GM15510 (cell line): ENCODE measurements around the gene COPG2.
A peak's percentile ranks its signal among the peaks of the same experiment; 100 is the strongest.

Experiments used
- POLR2A ChIP-seq: IDR thresholded peaks from 3 replicates; pipeline ENCODE4 v1.6.1; 2011; ENCODE audit warnings: borderline replicate concordance; ENCODE audit not compliant: insufficient read length; ENCODE audit errors: extremely low read depth

Gene COPG2, protein sequence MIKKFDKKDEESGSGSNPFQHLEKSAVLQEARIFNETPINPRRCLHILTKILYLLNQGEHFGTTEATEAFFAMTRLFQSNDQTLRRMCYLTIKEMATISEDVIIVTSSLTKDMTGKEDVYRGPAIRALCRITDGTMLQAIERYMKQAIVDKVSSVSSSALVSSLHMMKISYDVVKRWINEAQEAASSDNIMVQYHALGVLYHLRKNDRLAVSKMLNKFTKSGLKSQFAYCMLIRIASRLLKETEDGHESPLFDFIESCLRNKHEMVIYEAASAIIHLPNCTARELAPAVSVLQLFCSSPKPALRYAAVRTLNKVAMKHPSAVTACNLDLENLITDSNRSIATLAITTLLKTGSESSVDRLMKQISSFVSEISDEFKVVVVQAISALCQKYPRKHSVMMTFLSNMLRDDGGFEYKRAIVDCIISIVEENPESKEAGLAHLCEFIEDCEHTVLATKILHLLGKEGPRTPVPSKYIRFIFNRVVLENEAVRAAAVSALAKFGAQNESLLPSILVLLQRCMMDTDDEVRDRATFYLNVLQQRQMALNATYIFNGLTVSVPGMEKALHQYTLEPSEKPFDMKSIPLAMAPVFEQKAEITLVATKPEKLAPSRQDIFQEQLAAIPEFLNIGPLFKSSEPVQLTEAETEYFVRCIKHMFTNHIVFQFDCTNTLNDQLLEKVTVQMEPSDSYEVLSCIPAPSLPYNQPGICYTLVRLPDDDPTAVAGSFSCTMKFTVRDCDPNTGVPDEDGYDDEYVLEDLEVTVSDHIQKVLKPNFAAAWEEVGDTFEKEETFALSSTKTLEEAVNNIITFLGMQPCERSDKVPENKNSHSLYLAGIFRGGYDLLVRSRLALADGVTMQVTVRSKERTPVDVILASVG

DNA sequence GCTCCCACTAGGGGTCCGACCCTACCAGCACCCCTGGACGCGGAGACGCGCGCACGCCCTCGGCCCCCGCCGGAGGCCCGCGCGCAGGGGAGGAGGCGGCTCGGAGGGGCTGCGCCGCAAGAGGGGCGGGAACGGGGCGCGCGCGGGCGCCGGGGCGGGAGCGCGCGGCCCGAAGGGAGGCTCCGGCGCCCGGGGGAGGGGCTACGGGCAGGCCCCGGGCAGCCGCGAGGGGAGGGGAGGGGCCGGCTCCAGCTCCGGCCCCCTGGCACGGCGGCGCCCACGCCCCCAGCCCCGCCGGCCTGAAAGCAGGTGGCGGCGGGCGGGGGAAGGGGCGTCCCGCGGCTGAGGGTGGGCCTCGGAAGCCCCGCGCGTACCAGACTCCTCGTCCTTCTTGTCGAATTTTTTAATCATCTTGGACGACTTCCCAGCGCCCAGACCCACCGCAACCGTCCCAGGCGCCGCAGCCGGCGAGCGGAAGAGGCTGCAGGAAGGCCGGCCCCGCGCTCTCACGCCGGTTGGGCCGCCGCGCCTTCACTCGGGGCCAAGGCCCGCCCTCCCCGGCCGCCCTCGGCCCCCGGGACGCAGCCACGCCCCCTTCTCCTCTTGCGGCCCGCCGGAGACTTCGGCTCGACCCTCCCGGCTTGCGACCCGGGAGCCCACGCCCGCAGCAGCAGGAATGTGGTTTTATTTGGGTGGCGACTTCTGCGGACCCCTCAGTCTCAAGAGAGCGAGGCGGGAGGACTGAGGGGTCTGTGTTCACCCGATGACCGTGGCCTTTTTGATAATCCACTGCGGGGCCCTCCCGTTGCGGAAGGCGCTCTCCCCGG, at the start of gene COPG2:
Gene COPG2, minus strand, starts transcription at position 491 of the 827 bp plus-strand sequence. Its CDS starts 80 bp downstream, at position 411.
- TF ChIP-seq POLR2A: peak; percentile 74

- no peak for TF ChIP-seq POLR2A
Observed at GRCh38 chr7:130712416-130712815, 43.9 kb upstream of the COPG2 start.

GRCh38 chr7:130708766-130709165, 40.2 kb upstream of the COPG2 start:
- TF ChIP-seq POLR2A: no peak

DNA sequence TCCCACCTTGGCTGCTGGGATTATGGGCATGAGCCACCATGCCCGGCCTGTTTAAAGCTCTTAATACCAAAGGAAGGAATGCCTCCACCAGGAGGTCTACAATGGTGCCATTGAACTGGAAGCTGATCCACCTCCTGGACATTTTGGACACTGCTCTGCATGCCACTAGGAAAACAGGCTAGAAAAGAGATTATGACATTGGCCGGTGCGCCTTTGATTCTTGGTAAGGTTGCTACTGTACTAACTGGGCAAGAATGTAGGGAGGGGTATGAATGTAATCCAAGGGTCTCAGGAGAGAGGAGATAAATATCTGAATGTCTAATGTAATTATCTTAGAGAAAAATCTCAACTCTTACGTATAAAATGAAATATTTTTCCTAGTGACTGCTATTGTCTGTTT, 39.5 kb upstream of the COPG2 start:
- no peak for TF ChIP-seq POLR2A

- no peak for TF ChIP-seq POLR2A
Observed at GRCh38 chr7:130703851-130704250, 35.3 kb upstream of the COPG2 start.

GRCh38 chr7:130701650-130702049, 33.1 kb upstream of the COPG2 start:
- no peak for TF ChIP-seq POLR2A

GRCh38 chr7:130700760-130701159, 32.2 kb upstream of the COPG2 start:
- TF ChIP-seq POLR2A: no peak

GRCh38 chr7:130699686-130700085, 31.1 kb upstream of the COPG2 start:
- TF ChIP-seq POLR2A: no peak

DNA sequence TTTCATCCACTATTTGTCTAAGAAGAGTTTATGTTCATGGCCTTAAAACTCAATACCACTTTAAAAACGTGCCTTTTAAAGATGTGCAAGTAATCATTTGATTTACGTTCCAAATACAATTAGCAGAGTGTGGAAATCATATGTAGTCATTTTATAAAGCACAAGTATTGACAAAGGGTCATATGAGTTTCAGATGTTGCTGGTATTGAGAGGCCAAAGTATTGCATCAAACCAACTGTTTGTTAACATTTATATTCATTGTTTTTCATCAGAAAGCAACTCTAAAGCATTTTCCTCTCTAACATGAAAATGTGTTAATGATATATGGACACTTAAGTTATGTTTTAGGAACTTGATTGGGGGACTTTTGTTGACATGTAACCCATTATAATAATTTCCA, 29.3 kb upstream of the COPG2 start:
- no peak for TF ChIP-seq POLR2A

DNA sequence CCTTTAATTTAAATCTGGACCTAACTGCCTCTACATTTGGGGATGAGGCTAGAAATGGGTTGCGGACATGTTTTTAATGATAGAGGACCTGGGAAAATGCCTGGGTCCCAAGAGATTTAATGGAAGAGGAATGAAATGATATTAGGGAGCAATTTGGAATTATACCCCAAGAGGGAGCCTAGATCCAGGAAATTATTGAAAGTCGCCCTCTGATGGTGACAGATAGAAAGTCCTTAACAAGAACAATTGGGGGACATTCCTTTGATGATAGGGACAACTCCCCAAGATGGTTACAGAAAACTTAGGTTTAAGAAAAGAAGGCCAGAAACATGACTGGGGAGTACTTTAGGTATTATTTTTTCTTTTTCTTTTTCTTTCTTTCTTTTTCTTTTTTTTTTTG, 27.3 kb upstream of the COPG2 start:
- no peak for TF ChIP-seq POLR2A

GRCh38 chr7:130689683-130690082, 21.1 kb upstream of the COPG2 start:
- no peak for TF ChIP-seq POLR2A

GRCh38 chr7:130683026-130683425, 14.5 kb upstream of the COPG2 start:
- TF ChIP-seq POLR2A: no peak

- no peak for TF ChIP-seq POLR2A
Observed at GRCh38 chr7:130674456-130674855, 5.9 kb upstream of the COPG2 start.

DNA sequence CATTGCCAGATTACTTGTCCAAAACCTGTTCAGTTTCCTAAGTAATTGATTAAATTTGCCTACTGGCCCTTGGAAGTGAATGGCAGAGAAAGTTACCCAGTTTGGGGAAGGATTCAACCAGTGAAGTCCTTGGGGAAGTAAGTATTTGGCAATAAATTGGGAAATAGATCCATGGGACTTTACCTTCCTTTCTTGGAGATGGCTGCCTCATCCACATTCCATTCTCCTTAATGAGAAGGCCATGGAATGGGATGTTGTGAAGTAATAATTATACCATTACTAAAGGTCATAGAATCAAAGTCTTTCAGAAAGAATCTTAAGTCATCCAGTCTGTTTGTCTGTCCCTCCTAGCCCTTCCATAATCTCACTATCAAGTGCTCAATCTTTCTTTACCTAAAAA, 4.5 kb upstream of the COPG2 start:
- TF ChIP-seq POLR2A: no peak

DNA sequence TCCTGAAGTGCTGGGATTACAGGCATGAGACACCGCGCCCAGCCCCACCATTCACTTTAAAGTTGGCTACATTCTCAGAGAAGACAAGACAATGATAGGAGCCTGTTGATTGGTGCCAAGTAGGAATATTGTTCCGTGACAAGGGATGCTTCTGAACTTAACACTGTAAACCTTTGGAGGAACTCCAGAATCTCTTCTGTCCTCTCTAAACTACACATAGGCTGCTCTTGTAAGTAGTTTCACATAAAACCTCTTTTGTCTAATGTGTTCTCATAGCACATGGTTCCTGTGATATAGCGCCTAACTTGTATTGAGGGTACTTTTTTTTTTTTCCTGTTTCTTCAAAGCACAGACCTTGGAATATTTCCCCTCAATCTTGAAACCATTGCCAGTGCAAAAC, 3.6 kb upstream of the COPG2 start:
- no peak for TF ChIP-seq POLR2A
